ENCODE results near the gene SEL1L3.

SEL1L3 gene

GRCh38 chr4:25865586-25865985 lies 2.8 kb upstream of the SEL1L3 start (continued):
- TF ChIP-seq ZNF521 (tag by site-specific recombination; IDR thresholded peaks at IDR 0.05) (no peak), KLF7 (tag by site-specific recombination; IDR thresholded peaks at IDR 0.05; ENCODE audit: borderline replicate concordance) (no peak), MYNN (tag by site-specific recombination; IDR thresholded peaks at IDR 0.05; ENCODE audit: borderline replicate concordance) (no peak), SP2 (tag by site-specific recombination; IDR thresholded peaks at IDR 0.05) (peak; percentile 33; the same call in 1 of the 2 replicates), ZNF558 (tag by site-specific recombination; IDR thresholded peaks at IDR 0.05) (no peak), SP3 (tag by site-specific recombination; IDR thresholded peaks at IDR 0.05) (peak; percentile 54), ZNF26 (tag by site-specific recombination; IDR thresholded peaks at IDR 0.05) (no peak), ZNF366 (tag by site-specific recombination; conservative IDR thresholded peaks at IDR 0.05) (peak; percentile 64), ZBTB21 (tag by site-specific recombination; IDR thresholded peaks at IDR 0.05) (no peak), ZNF544 (tag by site-specific recombination; IDR thresholded peaks at IDR 0.05) (no peak)

- Histone ChIP-seq H3K9me3 (ENCODE audit: control insufficient read depth, insufficient read depth, low read depth, low read length) (no peaks in the 10 kb centered on the region), H3K36me3 (ENCODE audit: control insufficient read depth in 2 of 2, insufficient read depth in 1 of 2, low read length in 2 of 2) (no peaks in the 10 kb centered on the region), H3K4me3 (ENCODE audit: low read depth, low read length) (no peak overlapping the region), H3K27ac (ENCODE audit: extremely low read depth, low read depth, low read length) (no peak overlapping the region), H3K4me1 (ENCODE audit: control insufficient read depth, insufficient read depth, low read length) (no peaks in the 10 kb centered on the region)
- TF ChIP-seq ZNF223 (tag by site-specific recombination; IDR thresholded peaks at IDR 0.05) (no peak), ZSCAN18 (tag by site-specific recombination; IDR thresholded peaks at IDR 0.05) (no peak), ZNF629 (tag by site-specific recombination; IDR thresholded peaks at IDR 0.05) (no peak), ZBTB44 (tag by site-specific recombination; IDR thresholded peaks at IDR 0.05) (no peak), ZNF366 (tag by site-specific recombination; conservative IDR thresholded peaks at IDR 0.05) (no peak), ZNF404 (tag by site-specific recombination; IDR thresholded peaks at IDR 0.05) (no peak), PATZ1 (tag by site-specific recombination; IDR thresholded peaks at IDR 0.05) (no peak), ZFP3 (tag by site-specific recombination; IDR thresholded peaks at IDR 0.05; ENCODE audit: low read depth) (no peak), ZNF114 (tag by site-specific recombination; IDR thresholded peaks at IDR 0.05) (no peak), ZNF777 (tag by site-specific recombination; IDR thresholded peaks at IDR 0.05; ENCODE audit: borderline replicate concordance) (no peak), BCL11B (tag by site-specific recombination; IDR thresholded peaks at IDR 0.05; ENCODE audit: low read depth) (no peak), ZNF416 (tag by site-specific recombination; IDR thresholded peaks at IDR 0.05) (no peak), ZNF610 (tag by site-specific recombination; IDR thresholded peaks at IDR 0.05; ENCODE audit: borderline replicate concordance) (no peak), ZNF398 (tag by site-specific recombination; IDR thresholded peaks at IDR 0.05) (no peak), ZNF561 (tag by site-specific recombination; IDR thresholded peaks at IDR 0.05; ENCODE audit: borderline replicate concordance) (no peak), KLF1 (tag by site-specific recombination; IDR thresholded peaks at IDR 0.05) (no peak), ZBTB8A (tag by site-specific recombination; IDR thresholded peaks at IDR 0.05) (no peak)
- ChIA-PET POLR2A (no interaction called here), CTCF (no interaction called here)
Observed at GRCh38 chr4:25863831-25864418, 1.1 kb upstream of the SEL1L3 start.
